GM19193 (cell line): Measurements from ENCODE around the gene RIN1.

ENCODE experiments used
- POLR2A ChIP-seq: IDR thresholded peaks from 4 replicates; pipeline ENCODE4 v1.6.1; 2011; ENCODE audit not compliant: insufficient read depth, insufficient read length; ENCODE audit errors: extremely low read depth

Gene RIN1

GRCh38 chr11:66336234-66337102, at the start of gene RIN1:
TSS of gene RIN1 (minus strand) at chr11:66336434. CDS start at chr11:66336402, 32 bp downstream.
- peak; percentile 11 for TF ChIP-seq POLR2A

- TF ChIP-seq POLR2A, result no peak
These were observed 37.0 kb upstream of the RIN1 start for GRCh38 chr11:66373265-66373664.

GRCh38 chr11:66371627-66372415, 35.6 kb upstream of the RIN1 start, which contains the start of gene SLC29A2:
TSS of gene SLC29A2 (minus strand) at chr11:66371760. CDS start at chr11:66371591, 169 bp downstream.
- no peak for TF ChIP-seq POLR2A

GRCh38 chr11:66369073-66369894, 33.0 kb upstream of the RIN1 start:
- TF ChIP-seq POLR2A, result no peak

- TF ChIP-seq POLR2A, result no peak
These were observed 32.2 kb upstream of the RIN1 start for GRCh38 chr11:66368484-66368883.

- no peak for TF ChIP-seq POLR2A
These were observed 31.5 kb upstream of the RIN1 start for GRCh38 chr11:66367561-66368312.

- no peak for TF ChIP-seq POLR2A
These were observed 30.7 kb upstream of the RIN1 start for GRCh38 chr11:66366844-66367477.

GRCh38 chr11:66365711-66366619, 29.7 kb upstream of the RIN1 start:
- no peak for TF ChIP-seq POLR2A

GRCh38 chr11:66365166-66365565, 28.9 kb upstream of the RIN1 start:
- TF ChIP-seq POLR2A, result no peak

- TF ChIP-seq POLR2A, result no peak
These were observed 27.7 kb upstream of the RIN1 start for GRCh38 chr11:66363805-66364535.

GRCh38 chr11:66363187-66363601, 27.0 kb upstream of the RIN1 start:
- no peak for TF ChIP-seq POLR2A
